HG02610 (cell line): Measurements from ENCODE around the gene EXOC4.
"Not testable (repeated sequence)": the region's sequence is repeated elsewhere in the genome, so short reads cannot be mapped to it uniquely, and the experiment has no call there.

Experiments used
- ATAC-seq: cut with Tn5 transposase; IDR thresholded peaks from one replicate; pipeline ENCODE4 v1.9.1; 2021; ENCODE audit warnings: mild to moderate bottlenecking, moderate library complexity; ENCODE audit not compliant: unreplicated experiment

EXOC4 gene

DNA sequence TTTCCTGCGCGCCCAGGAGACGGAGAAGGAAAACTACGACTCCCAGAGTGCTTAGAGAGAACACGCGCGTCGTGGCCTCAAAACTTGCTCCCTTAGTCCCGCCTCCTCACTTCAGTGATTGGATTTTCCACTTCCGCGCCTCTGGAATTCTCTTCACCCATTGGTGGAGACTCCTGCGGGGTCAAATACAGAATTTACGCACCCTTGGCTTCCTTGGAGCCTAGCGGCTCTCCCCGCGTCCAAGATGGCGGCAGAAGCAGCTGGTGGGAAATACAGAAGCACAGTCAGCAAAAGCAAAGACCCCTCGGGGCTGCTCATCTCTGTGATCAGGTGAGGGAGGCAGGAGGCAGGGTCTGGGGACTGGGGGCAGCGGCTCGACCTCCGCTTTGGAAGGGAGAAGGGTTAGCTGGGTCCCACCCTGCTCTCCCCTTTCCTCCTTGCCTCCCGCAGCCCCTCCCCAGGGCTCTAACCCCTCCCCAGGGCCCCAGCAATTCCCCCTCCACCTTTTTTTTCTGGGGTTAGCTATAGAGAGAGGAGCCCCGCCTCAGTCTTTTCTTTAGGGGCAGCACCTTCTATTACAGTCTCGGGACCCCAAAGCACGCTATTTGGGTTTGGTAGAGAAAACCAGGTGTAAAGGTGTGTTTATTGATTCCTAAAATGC is at the start of gene EXOC4:
Gene EXOC4 (plus strand): TSS at position 221 of the 661 bp plus-strand sequence.
- peak; percentile 98 for ATAC-seq

DNA sequence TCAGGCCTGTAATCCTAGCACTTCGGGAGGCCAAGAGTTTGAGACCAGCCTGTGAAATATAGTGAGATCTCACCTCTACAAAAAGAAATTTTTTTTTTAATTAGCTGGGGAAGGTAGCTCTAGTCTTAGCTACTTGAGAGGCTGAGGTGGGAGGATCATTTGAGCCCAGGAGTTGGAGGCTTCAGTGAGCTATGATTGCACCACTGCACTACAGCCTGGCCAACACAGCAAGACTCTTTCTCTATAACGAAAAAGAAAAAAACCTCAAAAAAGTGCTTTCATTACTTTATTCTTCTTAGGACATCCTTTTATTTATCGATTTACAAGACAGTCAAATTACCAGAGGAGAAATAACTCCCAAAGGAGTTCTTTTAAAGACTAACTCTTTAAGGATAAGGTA is 49.4 kb upstream of the EXOC4 start:
- ATAC-seq: no peak

DNA sequence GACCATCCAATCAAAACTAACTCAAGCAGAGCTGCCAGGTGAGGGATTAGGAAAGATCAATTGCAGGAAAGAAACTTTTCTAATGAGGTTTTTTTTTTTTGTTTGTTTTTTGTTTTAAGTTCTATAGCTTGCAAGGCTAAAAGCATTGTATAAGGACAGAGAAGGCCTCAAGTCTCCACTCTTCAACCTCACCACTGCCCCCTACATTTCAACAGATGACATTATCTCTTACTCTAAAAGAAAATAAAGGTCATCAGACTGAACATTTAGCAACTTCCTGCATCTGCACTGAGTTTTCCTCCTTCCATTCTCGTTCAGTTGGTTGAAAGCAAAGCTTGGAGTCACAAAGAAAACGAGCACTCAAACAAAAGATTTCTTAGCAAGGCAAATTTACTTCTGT is 45.2 kb upstream of the EXOC4 start:
- no peak for ATAC-seq

DNA sequence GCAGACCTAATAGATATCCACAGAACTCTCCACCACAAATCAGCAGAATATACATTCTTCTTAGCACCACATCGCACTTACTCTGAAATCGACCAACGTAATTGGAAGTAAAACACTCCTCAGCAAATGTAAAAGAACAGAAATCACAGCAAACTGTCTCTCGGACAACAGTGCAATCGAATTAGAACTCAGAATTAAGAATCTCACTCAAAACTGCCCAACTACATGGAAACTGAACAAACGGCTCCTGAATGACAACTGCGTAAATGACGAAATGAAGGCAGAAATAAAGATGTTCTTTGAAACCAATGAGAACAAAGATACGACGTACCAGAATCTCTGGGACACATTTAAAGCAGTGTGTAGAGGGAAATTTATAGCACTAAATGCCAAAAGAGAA is 42.1 kb upstream of the EXOC4 start:
- ATAC-seq: not testable (repeated sequence)

DNA sequence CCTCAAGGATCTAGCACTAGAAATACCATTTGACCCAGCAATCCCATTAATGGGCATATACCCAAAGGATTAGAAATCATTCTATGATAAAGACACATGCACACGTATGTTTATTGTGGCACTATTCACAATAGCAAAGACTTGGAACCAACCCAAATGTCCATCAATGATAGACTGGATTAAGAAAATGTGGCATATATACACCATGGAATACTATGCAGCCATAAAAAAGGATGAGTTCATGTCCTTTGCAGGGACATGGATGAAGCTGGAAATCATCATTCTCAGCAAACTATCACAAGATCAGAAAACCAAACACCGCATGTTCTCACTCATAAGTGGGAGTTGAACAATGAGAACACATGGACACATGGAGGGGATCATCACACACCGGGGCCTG is 39.1 kb upstream of the EXOC4 start:
- ATAC-seq: not testable (repeated sequence)

DNA sequence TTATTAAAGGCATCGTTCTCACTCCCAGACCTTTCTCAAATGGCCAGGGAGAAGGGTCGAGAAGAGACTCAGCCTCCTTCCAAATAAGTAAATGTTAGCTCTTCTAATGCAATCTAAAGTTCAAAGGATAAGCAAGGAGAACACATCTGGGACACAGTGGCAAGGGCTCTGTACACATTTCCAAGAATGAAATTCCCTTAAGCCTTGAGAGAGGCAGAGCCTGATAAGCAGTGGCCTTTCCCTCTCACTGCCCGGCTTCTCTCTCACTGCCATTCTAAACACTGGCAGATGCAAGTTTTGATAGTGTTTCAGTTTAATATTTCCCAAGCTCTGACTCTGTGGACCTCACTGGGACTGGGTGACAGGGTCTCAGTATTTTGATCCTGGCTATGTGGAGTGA is 35.1 kb upstream of the EXOC4 start:
- ATAC-seq: no peak

DNA sequence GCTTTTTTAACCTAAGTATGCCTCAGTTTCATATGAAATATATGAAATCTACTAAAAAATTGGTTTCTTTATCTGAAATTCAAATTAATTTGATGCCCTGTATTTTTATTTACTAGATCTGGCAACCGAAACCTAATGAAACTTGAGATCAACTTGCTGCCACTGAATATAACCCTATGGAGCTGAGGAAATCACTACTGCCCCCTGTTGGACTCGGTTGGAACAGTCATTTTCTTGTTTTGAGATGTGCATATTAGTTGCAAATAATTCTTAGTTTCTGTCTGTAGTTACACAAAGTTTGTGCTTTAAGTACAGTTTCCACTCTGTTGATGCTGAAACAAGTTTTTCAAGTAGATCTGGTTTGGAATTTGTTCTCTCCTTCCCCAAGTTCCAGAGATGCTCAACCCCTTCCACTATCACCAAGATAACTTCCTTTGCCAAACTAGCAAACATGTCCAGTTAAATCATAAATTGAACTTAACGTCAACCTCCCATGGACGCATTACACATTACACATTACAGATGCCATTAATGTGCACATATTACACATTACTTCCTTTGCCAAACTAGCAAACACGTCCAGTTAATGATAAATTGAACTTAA is 22.2 kb upstream of the EXOC4 start:
- no peak for ATAC-seq

DNA sequence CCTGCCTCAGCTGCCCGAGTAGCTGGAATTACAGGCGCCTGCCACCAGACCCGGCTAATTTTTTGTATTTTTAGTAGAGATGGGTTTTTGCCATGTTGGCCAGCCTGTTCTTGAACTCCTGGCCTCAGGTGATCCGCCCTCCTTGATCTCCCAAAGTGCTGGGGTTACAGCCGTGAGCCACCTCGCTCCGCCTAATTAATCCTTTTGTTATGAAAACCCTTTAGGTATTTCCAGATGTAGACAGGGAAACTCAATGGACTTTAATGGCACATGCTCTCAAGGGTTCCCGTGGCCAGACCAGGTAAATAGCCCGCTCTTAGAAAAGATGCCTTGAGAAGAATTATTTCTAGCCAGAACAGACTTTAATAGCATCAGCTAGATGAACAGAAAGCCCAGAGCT is 19.7 kb upstream of the EXOC4 start:
- no peak for ATAC-seq

DNA sequence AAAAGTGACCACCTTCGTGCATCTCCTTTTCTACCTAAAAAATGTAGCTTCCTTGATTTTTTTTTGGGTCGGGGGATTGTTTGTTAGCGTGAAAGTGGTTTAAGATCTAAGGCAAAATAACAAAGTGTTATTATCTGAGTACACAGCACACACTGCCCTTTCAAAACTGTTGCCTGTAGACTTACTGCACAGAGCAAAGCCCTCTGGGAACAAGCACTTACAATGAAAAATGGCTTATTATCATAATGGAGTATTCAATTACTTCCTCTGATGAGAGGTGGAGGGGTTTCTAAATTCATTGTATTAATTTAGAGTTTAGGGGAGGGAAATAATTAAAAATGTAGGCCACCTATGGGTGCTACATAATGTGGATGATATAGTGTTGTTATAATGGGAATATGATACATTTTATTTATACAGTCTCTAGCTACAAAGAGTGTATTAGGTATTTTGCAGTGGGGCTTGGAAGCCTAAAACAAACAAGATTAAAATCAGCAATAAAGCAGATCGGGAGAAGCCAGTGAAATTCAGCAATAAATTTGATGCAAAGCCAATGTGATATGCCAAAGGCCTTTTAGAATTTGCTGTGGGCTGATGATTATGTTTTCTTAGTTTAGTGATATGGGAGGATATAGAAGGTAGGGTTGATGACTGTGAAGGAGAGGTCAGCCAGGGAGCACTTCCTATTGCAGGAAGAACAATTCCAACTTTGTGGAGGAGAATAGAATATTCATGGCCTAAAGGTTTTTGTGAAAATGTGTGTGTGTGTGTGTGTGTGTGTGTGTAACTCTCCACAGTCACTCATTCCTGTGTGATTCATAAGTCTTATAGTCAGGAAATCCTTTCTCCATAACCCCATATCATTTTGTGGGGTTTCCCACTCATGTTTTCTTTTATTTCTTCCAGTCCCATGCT is 17.7 kb upstream of the EXOC4 start:
- no peak for ATAC-seq

DNA sequence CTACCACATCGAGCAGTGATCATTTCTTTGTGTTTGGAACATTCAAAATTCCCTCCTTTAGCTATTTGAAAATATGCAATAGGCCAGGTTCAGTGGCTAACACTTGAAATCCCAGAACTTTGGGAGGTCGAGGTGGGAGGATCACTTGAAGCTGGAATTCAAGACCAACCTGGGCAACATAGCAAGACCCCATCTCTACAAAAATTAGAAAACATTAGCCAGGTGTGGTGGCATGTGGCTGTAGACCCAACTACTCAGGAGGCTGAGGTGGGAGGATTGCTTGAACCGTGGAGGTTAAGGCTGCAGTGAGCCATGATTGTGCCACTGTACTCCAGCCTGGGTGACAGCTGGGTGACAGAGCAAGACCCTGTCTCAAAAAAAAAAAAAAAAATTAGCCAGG is 15.3 kb upstream of the EXOC4 start:
- no peak for ATAC-seq

DNA sequence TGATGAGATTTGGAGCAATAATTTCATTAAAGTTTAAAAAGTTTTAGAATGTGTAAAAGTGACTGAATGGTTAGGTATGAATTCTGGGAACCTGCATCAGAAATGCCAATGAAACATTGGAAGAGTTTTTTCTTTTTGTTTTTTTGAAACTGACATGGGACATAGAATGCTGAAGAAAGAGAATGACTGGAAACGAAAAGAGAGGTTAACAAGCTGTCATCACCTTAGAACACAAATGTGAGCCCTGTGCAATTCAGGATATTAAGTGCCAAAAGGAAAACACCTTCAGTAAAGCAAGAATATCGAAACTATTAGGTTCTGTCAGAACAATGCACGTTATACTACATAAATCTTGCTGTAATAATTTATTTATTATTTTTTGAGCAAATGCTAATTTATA is 12.6 kb upstream of the EXOC4 start:
- ATAC-seq: no peak

DNA sequence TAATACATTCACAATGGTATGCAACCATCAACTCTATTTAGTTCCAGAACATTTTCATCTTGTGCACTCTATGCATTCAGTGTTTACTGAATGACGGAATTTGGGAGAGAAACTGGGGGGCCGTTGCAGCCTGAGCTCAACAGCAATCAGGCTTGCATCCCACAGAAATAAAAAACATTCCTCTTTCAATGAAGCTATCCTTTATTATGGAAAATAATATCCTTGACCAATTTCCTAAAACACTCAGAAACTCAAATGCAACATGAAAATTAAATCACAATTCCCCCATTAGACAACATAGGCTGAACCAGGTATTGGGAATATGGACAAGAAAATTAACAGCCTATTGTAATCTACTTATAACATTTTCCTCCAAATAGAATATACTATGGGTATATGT is 6.3 kb upstream of the EXOC4 start:
- ATAC-seq: no peak

DNA sequence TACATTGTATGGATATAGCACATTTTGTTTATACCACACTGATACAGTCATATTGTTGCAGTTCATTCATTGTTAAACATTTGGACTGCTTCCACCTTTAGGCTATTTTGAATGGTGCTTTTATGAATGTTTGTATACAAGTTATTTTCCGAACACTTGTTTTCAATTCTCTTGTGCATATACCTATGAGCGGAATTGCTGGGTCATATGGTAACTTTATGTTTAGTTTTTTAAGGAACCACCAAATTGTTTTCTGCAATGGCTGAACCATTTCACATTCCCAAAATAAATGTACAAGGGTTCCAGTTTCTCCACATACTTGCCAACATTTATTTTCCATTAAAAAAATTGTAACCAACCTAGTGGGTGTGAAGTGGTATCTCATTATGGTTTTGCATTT is 4.0 kb upstream of the EXOC4 start:
- no peak for ATAC-seq

DNA sequence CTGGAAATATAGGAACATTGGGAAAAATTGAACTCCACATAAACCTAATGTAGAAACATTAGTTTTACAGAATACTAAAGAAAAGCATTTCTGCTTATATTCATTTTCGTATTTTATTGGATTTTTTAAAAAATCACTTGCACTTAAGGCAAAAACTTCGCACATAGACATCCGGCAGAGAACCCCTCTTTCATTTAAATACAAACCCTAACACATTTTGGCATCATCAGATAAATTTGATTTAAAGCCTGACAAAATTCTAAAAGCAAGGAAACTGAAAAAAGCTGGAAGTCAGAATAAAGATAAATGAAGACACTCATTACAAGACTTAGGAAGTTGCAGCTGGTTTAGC is 396 bp upstream of the EXOC4 start:
- ATAC-seq: no peak

DNA sequence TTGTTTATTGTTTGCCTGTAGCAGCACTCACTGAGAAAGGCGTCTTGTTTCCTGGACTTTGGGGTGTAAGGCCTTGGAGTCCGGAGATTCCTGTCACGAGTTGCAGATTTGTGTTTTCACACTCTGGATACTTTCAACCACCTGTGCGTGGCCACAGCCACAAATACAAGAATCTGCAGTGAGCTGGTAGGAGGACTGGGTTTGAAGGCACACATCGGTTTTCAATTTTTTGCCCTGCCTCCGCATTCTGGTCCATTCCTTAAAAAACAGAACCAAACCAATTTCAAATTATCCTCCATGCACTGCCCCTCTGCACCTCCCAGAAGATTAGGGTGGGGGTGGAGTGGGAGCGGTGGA is 619 bp downstream of the EXOC4 start:
- no peak for ATAC-seq

DNA sequence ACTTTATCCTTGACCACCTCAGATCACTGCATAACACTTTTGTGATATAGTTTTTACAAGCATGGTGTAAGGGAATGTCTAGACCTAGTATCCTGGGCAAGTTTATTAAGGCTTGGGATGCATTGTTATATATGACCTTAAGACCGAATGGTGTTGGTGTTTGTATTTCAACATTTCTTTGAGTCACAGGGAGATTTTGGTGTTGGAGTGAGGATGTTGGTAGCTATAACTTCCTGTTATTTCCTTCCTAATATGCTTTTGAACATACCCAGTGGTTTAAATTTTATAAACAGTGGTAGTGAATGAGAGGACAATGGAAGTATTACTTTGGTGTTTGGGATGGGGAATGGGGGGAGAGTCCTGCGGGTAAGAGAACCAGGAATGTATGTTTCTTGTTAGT is 2.6 kb downstream of the EXOC4 start:
- ATAC-seq: no peak

DNA sequence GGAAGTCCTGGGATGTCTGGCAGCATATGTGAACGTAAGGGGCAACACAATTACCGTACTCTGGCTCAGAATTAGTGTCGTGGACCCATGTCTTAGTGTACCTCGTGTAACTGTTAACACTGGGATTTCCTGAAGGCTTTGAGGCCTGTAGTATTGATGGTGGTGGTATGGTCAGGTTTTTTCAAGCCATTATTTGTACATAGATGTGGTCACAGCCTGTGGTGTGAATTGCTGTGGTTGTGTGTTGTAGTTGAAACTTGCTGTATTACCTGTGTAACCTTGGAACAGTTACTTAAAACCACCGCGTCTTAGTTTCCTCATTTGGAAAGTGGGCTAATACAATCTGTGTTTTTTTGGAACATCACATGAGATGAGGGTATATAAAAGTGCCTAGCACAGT is 5.3 kb downstream of the EXOC4 start:
- no peak for ATAC-seq

DNA sequence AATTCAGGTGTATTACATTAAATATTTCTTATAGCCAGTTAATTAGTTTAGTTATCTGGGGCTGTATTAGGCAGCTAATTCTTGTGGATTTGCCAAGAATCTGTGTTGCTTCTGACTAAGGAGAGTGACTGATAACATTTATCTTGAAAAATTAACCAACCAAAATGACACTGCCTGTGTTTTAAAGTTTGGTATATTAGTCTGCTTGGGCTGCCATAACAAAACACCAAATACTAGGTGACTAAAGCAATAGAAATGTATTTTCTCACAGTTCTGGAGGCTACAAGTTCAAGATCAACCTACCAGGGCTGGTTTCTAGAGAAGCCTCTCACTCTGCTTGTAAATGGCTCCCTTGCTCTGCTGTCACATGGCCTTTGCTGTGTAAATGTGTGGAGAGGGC is 12.9 kb downstream of the EXOC4 start:
- no peak for ATAC-seq

DNA sequence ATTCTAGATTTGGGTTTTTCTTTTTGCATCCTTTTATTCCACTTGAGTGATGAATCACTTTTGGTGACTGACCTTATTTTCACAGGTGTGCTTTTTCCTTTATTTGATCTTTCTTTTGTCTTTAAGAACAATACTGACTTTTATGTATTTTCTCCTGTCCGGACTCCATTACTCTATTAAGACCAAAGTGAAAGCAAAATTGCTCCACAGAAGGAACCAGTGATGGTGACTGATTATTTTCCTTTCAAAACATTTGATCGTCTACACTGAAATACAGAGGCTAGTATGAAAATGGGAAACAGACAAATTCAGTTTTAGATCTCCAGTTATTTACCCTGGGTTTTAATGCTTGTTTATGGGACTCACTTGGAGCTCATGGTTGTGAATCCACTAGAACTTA is 15.5 kb downstream of the EXOC4 start:
- ATAC-seq: no peak

DNA sequence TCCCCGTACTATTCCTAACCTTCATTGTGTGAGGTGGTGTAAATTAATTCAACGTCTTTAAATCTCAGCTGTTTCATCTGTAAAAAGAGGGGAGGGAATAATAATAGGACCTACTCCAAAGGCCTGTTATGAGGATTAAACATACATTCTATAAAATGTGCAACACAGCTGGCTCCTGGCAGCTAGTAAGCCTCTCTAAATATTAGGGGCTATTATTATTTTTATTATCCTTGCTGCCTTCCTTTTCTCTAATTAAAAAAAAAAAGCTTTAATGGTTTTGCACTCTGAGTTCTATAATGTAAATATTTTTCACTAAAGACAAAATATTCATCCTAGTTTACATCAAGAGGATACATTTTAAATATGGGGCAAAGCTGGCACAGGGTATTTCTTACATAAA is 19.5 kb downstream of the EXOC4 start:
- ATAC-seq: no peak

DNA sequence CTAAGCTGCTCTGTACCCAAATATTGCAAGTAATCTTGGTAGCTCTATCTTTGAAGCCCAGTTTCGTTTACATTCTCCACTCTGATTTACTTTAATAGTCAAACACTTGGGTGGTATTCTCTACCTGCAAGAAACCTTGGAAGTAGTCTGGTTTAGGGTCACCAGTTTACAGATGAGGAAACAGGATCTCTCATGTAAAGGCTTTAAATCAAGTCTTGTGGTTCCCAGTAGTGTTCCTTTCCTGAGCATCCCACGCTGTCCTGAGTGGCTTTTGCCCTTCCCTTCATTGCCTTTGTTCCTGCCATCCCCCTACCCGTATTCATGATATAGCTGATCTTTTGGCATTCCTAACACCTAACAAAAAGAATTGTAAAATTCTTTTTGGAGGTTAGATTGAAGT is 20.3 kb downstream of the EXOC4 start:
- ATAC-seq: no peak

DNA sequence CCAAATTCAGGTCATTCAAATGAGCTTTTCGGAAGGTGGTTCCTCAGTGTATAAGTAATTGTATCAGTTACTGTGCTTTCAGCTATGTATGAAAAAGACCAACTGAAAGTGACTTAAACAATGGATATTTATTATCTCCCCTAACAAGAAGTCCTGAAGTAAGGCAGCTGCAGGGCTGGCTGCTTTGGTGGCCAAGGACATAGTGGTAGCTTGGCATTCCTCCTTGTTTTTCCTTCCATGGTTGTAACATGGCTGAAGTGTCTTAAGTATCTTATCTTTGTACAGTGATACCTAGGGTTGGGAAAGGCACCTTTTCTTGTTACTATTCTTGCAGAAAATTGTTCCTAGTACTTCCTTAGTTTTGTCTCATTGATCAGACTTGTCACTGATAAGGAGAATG is 21.4 kb downstream of the EXOC4 start:
- ATAC-seq: no peak
